SK-N-SH treated with all-trans-retinoic acid at 6 μM for 48 hours (cell line): ENCODE data around the gene SERPINE1.
A peak's percentile ranks its signal among the peaks of the same experiment; 100 is the strongest.

Source experiments
- ATAC-seq: fragments of 200-7000 bp; cut with Tn5 transposase; 3 replicates; pipeline ENCODE4 v1.9.1; 2020; ENCODE audit warnings: mild to moderate bottlenecking, moderate library complexity
- ARNTL ChIP-seq: fragments of 450-650 bp; formaldehyde crosslinking; IDR thresholded peaks from 2 replicates; pipeline ENCODE4 v1.5.0; 2020; ENCODE audit warnings: low read depth, mild to moderate bottlenecking, moderate library complexity, borderline replicate concordance
- BACH2 ChIP-seq: fragments of 250-450 bp; sonication (Bioruptor Pico); IDR thresholded peaks from 2 replicates; pipeline ENCODE4 v1.9.0; 2021; ENCODE audit warnings: mild to moderate bottlenecking, borderline replicate concordance
- CREB5 ChIP-seq: fragments of 250-450 bp; sonication (Bioruptor Pico); IDR thresholded peaks from 2 replicates; pipeline ENCODE4 v1.5.1; 2020; ENCODE audit warnings: low read depth, mild to moderate bottlenecking, moderate library complexity
- CSDC2 ChIP-seq: fragments of 250-450 bp; sonication (Bioruptor Pico); IDR thresholded peaks from 2 replicates; pipeline ENCODE4 v1.5.0; 2020; ENCODE audit warnings: mild to moderate bottlenecking, moderate library complexity
- CSRNP3 ChIP-seq: fragments of 250-450 bp; sonication (Bioruptor Pico); IDR thresholded peaks from 2 replicates; pipeline ENCODE4 v1.5.1; 2021; ENCODE audit warnings: mild to moderate bottlenecking, moderate library complexity
- GLIS3 ChIP-seq: fragments of 250-450 bp; sonication (Bioruptor Pico); IDR thresholded peaks from 2 replicates; pipeline ENCODE4 v1.5.0; 2020; ENCODE audit warnings: mild to moderate bottlenecking, moderate library complexity
- ISL1 ChIP-seq: fragments of 250-450 bp; sonication (Bioruptor Pico); IDR thresholded peaks from 2 replicates; pipeline ENCODE4 v2.1.2; 2022; ENCODE audit warnings: mild to moderate bottlenecking, moderate library complexity
- OSR1 ChIP-seq: fragments of 250-450 bp; sonication (Bioruptor Pico); IDR thresholded peaks from 2 replicates; pipeline ENCODE4 v1.8.0; 2022; ENCODE audit warnings: moderate library complexity, mild to moderate bottlenecking, inconsistent platforms
- PATZ1 ChIP-seq: fragments of 250-450 bp; sonication (Bioruptor Pico); IDR thresholded peaks from 2 replicates; pipeline ENCODE4 v1.8.0; 2020; ENCODE audit warnings: mild to moderate bottlenecking, moderate library complexity, borderline replicate concordance
- POU6F1 ChIP-seq: fragments of 250-450 bp; sonication (Bioruptor Pico); IDR thresholded peaks from 2 replicates; pipeline ENCODE4 v1.8.0; 2021; ENCODE audit warnings: low read depth, mild to moderate bottlenecking, moderate library complexity, borderline replicate concordance
- PPARA ChIP-seq: fragments of 250-450 bp; sonication (Bioruptor Pico); IDR thresholded peaks from 2 replicates; pipeline ENCODE4 v1.5.0; 2020; ENCODE audit warnings: mild to moderate bottlenecking, borderline replicate concordance
- RARB ChIP-seq: fragments of 250-450 bp; sonication (Bioruptor Pico); IDR thresholded peaks from 2 replicates; pipeline ENCODE4 v1.8.0; 2021; ENCODE audit warnings: mild to moderate bottlenecking, moderate library complexity
- SNAI2 ChIP-seq: fragments of 250-450 bp; sonication (Bioruptor Pico); IDR thresholded peaks from 2 replicates; pipeline ENCODE4 v1.5.0; 2020; ENCODE audit warnings: mild to moderate bottlenecking, moderate library complexity
- TCF4 ChIP-seq: fragments of 250-450 bp; sonication (Bioruptor Pico); IDR thresholded peaks from 2 replicates; pipeline ENCODE4 v1.8.0; 2021; ENCODE audit warnings: mild to moderate bottlenecking, moderate library complexity, borderline replicate concordance
- TOX ChIP-seq: fragments of 250-450 bp; sonication (Bioruptor Pico); IDR thresholded peaks from 2 replicates; pipeline ENCODE4 v1.8.0; 2021; ENCODE audit warnings: mild to moderate bottlenecking, moderate library complexity, borderline replicate concordance
- ZC3H10 ChIP-seq: fragments of 250-450 bp; sonication (Bioruptor Pico); IDR thresholded peaks from 2 replicates; pipeline ENCODE4 v1.5.1; 2021; ENCODE audit warnings: mild to moderate bottlenecking, moderate library complexity
- ZFP3 ChIP-seq: fragments of 250-450 bp; sonication (Bioruptor Pico); IDR thresholded peaks from 2 replicates; pipeline ENCODE4 v1.5.0; 2020; ENCODE audit warnings: mild to moderate bottlenecking, moderate library complexity
- ZFP30 ChIP-seq: fragments of 450-650 bp; formaldehyde crosslinking; IDR thresholded peaks from 2 replicates; pipeline ENCODE4 v1.5.0; 2022; ENCODE audit warnings: mild to moderate bottlenecking, moderate library complexity
- ZNF565 ChIP-seq: fragments of 450-650 bp; formaldehyde crosslinking; conservative IDR thresholded peaks from 2 replicates; pipeline ENCODE4 v1.5.0; 2020; ENCODE audit warnings: low read depth, mild to moderate bottlenecking, moderate library complexity
- ZNF70 ChIP-seq: fragments of 450-650 bp; formaldehyde crosslinking; IDR thresholded peaks from 2 replicates; pipeline ENCODE4 v1.5.0; 2020; ENCODE audit warnings: mild to moderate bottlenecking, moderate library complexity
- ZNF8 ChIP-seq: fragments of 450-650 bp; formaldehyde crosslinking; IDR thresholded peaks from 2 replicates; pipeline ENCODE4 v1.5.0; 2020; ENCODE audit warnings: mild to moderate bottlenecking, moderate library complexity

The SERPINE1 gene

GRCh38 chr7:101081432-101081831 lies 45.5 kb upstream of the SERPINE1 start:
- no peak for TF ChIP-seq CREB5
- no peak for TF ChIP-seq ZNF8
- no peak for TF ChIP-seq PATZ1 (CRISPR knock-in tag)
- TF ChIP-seq ZNF565 (CRISPR knock-in tag) = no peak
- TF ChIP-seq TCF4 (CRISPR knock-in tag) = no peak
- no peak for TF ChIP-seq CSRNP3 (CRISPR knock-in tag)
- TF ChIP-seq TOX (CRISPR knock-in tag) = no peak
- TF ChIP-seq ZNF70 = no peak
- TF ChIP-seq OSR1 = no peak
- TF ChIP-seq ZC3H10 = no peak
- no peak for TF ChIP-seq ARNTL (CRISPR knock-in tag)
- no peak for TF ChIP-seq BACH2 (CRISPR knock-in tag)
- no peak for ATAC-seq

GRCh38 chr7:101084865-101085161 lies 42.1 kb upstream of the SERPINE1 start:
- TF ChIP-seq CSDC2 (CRISPR knock-in tag) (no peak), BACH2 (CRISPR knock-in tag) (no peak), ZNF565 (CRISPR knock-in tag) (no peak), PPARA (CRISPR knock-in tag) (no peak), ZC3H10 (no peak), ZFP30 (CRISPR knock-in tag) (no peak), GLIS3 (CRISPR knock-in tag) (no peak), POU6F1 (CRISPR knock-in tag) (no peak)
- ATAC-seq = peak; percentile 17; the same call in 2 of the 3 replicates

GRCh38 chr7:101085162-101085964 lies 41.5 kb upstream of the SERPINE1 start, which contains the start of gene TRIM56:
TRIM56 (plus strand) TSS chr7:101085481; CDS start chr7:101087313, 1,832 bp downstream.
- TF ChIP-seq CSDC2 (CRISPR knock-in tag) = no peak
- no peak for TF ChIP-seq ARNTL (CRISPR knock-in tag)
- no peak for TF ChIP-seq ZNF565 (CRISPR knock-in tag)
- TF ChIP-seq BACH2 (CRISPR knock-in tag) = no peak
- TF ChIP-seq OSR1 = no peak
- no peak for TF ChIP-seq GLIS3 (CRISPR knock-in tag)
- TF ChIP-seq ZC3H10 = no peak
- TF ChIP-seq TCF4 (CRISPR knock-in tag) = no peak
- no peak for TF ChIP-seq POU6F1 (CRISPR knock-in tag)
- TF ChIP-seq TOX (CRISPR knock-in tag) = no peak
- no peak for TF ChIP-seq PPARA (CRISPR knock-in tag)
- no peak for TF ChIP-seq ZFP30 (CRISPR knock-in tag)
- no peak for TF ChIP-seq PATZ1 (CRISPR knock-in tag)
- no peak for TF ChIP-seq SNAI2 (CRISPR knock-in tag)
- TF ChIP-seq CSRNP3 (CRISPR knock-in tag) = no peak
- no peak for TF ChIP-seq ZNF8
- TF ChIP-seq ISL1 (CRISPR knock-in tag) = no peak
- TF ChIP-seq CREB5 = no peak
- TF ChIP-seq RARB (CRISPR knock-in tag) = no peak
- no peak for TF ChIP-seq ZFP3 (CRISPR knock-in tag)
- peak; percentile 90 for ATAC-seq
